ENCODE data around the gene ATIC.
A peak's percentile ranks its signal among the peaks of the same experiment; 100 is the strongest.

The ATIC gene

GRCh38 chr2:215361211-215361875, 49.5 kb downstream of the ATIC start:
- Histone ChIP-seq H3K9ac (ENCODE audit: insufficient read length) (no peak overlapping the region), H3K27ac (0 out of 2 replicates have a peak overlapping the region, but pooled peaks have one; percentile 20), H3K36me3 (ENCODE audit: insufficient read depth, low read length) (peaks cover 58% of the 10 kb centered on the region), H3K4me3 (no peak overlapping the region), H3K9me3 (ENCODE audit: low read depth, low read length) (no peaks in the 10 kb centered on the region)
- TF ChIP-seq POLR2AphosphoS5 (IDR thresholded peaks at IDR 0.05; ENCODE audit: borderline replicate concordance, low read depth, low read length) = no peak
- TF ChIP-seq EZH2 (IDR thresholded peaks at IDR 0.05) = no peak
- TF ChIP-seq FOXP2 (optimal IDR thresholded peaks at IDR 0.05; ENCODE audit: control extremely low read depth, extremely low read length, insufficient read depth) = no peak
- no peak for DNase-seq (ENCODE audit: low read depth, low spot score)

GRCh38 chr2:215361876-215362561, 50.2 kb downstream of the ATIC start:
- no peak overlapping the region for H3K27ac ChIP-seq
- no peak for DNase-seq (ENCODE audit: low read depth, low spot score)
- H3K4me3 ChIP-seq = no peak overlapping the region
- peaks cover 64% of the 10 kb centered on the region for H3K36me3 ChIP-seq (ENCODE audit: insufficient read depth, low read length)
- H3K9ac ChIP-seq (ENCODE audit: insufficient read length) = no peak overlapping the region
- no peaks in the 10 kb centered on the region for H3K9me3 ChIP-seq (ENCODE audit: low read depth, low read length)
- no peak for TF ChIP-seq EZH2 (IDR thresholded peaks at IDR 0.05)
- no peak for TF ChIP-seq FOXP2 (optimal IDR thresholded peaks at IDR 0.05; ENCODE audit: control extremely low read depth, extremely low read length, insufficient read depth)
- no peak for TF ChIP-seq POLR2AphosphoS5 (IDR thresholded peaks at IDR 0.05; ENCODE audit: borderline replicate concordance, low read depth, low read length)

- Histone ChIP-seq H3K9ac (ENCODE audit: insufficient read length) (no peak overlapping the region), H3K9me3 (ENCODE audit: low read depth, low read length) (no peaks in the 10 kb centered on the region), H3K27ac (no peak overlapping the region), H3K36me3 (ENCODE audit: insufficient read depth, low read length) (peaks cover 70% of the 10 kb centered on the region), H3K4me3 (no peak overlapping the region)
- TF ChIP-seq EZH2 (IDR thresholded peaks at IDR 0.05) = no peak
- no peak for TF ChIP-seq FOXP2 (optimal IDR thresholded peaks at IDR 0.05; ENCODE audit: control extremely low read depth, extremely low read length, insufficient read depth)
- no peak for TF ChIP-seq POLR2AphosphoS5 (IDR thresholded peaks at IDR 0.05; ENCODE audit: borderline replicate concordance, low read depth, low read length)
- no peak for DNase-seq (ENCODE audit: low read depth, low spot score)
Observed at GRCh38 chr2:215362562-215362904, 50.7 kb downstream of the ATIC start.

- H3K27ac ChIP-seq = no peak overlapping the region
- no peak overlapping the region for H3K4me3 ChIP-seq
- H3K36me3 ChIP-seq (ENCODE audit: insufficient read depth, low read length) = peaks cover 74% of the 10 kb centered on the region
- DNase-seq (ENCODE audit: low read depth, low spot score) = no peak
- TF ChIP-seq EZH2 (IDR thresholded peaks at IDR 0.05) (no peak), POLR2AphosphoS5 (IDR thresholded peaks at IDR 0.05; ENCODE audit: borderline replicate concordance, low read depth, low read length) (no peak), FOXP2 (optimal IDR thresholded peaks at IDR 0.05; ENCODE audit: control extremely low read depth, extremely low read length, insufficient read depth) (no peak)
- H3K9ac ChIP-seq (ENCODE audit: insufficient read length) = no peak overlapping the region
- no peaks in the 10 kb centered on the region for H3K9me3 ChIP-seq (ENCODE audit: low read depth, low read length)
Observed at GRCh38 chr2:215363039-215363438, 51.2 kb downstream of the ATIC start.

- Histone ChIP-seq H3K9ac (ENCODE audit: insufficient read length) (no peak overlapping the region), H3K36me3 (ENCODE audit: insufficient read depth, low read length) (peaks cover 76% of the 10 kb centered on the region), H3K9me3 (ENCODE audit: low read depth, low read length) (no peaks in the 10 kb centered on the region), H3K27ac (no peak overlapping the region), H3K4me3 (no peak overlapping the region)
- no peak for TF ChIP-seq FOXP2 (optimal IDR thresholded peaks at IDR 0.05; ENCODE audit: control extremely low read depth, extremely low read length, insufficient read depth)
- TF ChIP-seq EZH2 (IDR thresholded peaks at IDR 0.05) = no peak
- TF ChIP-seq POLR2AphosphoS5 (IDR thresholded peaks at IDR 0.05; ENCODE audit: borderline replicate concordance, low read depth, low read length) = no peak
- no peak for DNase-seq (ENCODE audit: low read depth, low spot score)
Observed at GRCh38 chr2:215363461-215364156, 51.8 kb downstream of the ATIC start.

GRCh38 chr2:215364157-215365155, 52.6 kb downstream of the ATIC start:
- Histone ChIP-seq H3K9me3 (ENCODE audit: low read depth, low read length) (no peaks in the 10 kb centered on the region), H3K36me3 (ENCODE audit: insufficient read depth, low read length) (peaks cover 82% of the 10 kb centered on the region), H3K4me3 (no peak overlapping the region), H3K27ac (no peak overlapping the region), H3K9ac (ENCODE audit: insufficient read length) (no peak overlapping the region)
- no peak for TF ChIP-seq POLR2AphosphoS5 (IDR thresholded peaks at IDR 0.05; ENCODE audit: borderline replicate concordance, low read depth, low read length)
- TF ChIP-seq FOXP2 (optimal IDR thresholded peaks at IDR 0.05; ENCODE audit: control extremely low read depth, extremely low read length, insufficient read depth) = no peak
- TF ChIP-seq EZH2 (IDR thresholded peaks at IDR 0.05) = no peak
- no peak for DNase-seq (ENCODE audit: low read depth, low spot score)

GRCh38 chr2:215365184-215365658, 53.4 kb downstream of the ATIC start:
- Histone ChIP-seq H3K36me3 (ENCODE audit: insufficient read depth, low read length) (peaks cover 85% of the 10 kb centered on the region), H3K4me3 (no peak overlapping the region), H3K9ac (ENCODE audit: insufficient read length) (no peak overlapping the region), H3K27ac (no peak overlapping the region), H3K9me3 (ENCODE audit: low read depth, low read length) (no peaks in the 10 kb centered on the region)
- no peak for DNase-seq (ENCODE audit: low read depth, low spot score)
- no peak for TF ChIP-seq POLR2AphosphoS5 (IDR thresholded peaks at IDR 0.05; ENCODE audit: borderline replicate concordance, low read depth, low read length)
- TF ChIP-seq EZH2 (IDR thresholded peaks at IDR 0.05) = no peak
- no peak for TF ChIP-seq FOXP2 (optimal IDR thresholded peaks at IDR 0.05; ENCODE audit: control extremely low read depth, extremely low read length, insufficient read depth)
